Suprapubic skin (tissue), 3 donors: ENCODE data around the gene CRYBG1.

Experiments used
- POLR2AphosphoS5 ChIP-seq, 3 donors: sonication (generic); formaldehyde crosslinking; IDR thresholded peaks; one replicate each; pipeline ENCODE4 v1.6.1; 2017; ENCODE audit warnings: antibody characterized with exemption in 3 of 3
- TF ChIP-seq, protein P1 (sequence below), 2 donors: fragments of 200-600 bp in 1 of 2; fragments of 450-650 bp in 1 of 2; sonication (generic) in 1 of 2; IDR thresholded peaks; one replicate each; pipeline ENCODE4 v1.5.1; 2016 to 2019; ENCODE audit warnings: antibody characterized with exemption in 2 of 2, mild to moderate bottlenecking in 1 of 2, moderate library complexity in 1 of 2

DNA sequence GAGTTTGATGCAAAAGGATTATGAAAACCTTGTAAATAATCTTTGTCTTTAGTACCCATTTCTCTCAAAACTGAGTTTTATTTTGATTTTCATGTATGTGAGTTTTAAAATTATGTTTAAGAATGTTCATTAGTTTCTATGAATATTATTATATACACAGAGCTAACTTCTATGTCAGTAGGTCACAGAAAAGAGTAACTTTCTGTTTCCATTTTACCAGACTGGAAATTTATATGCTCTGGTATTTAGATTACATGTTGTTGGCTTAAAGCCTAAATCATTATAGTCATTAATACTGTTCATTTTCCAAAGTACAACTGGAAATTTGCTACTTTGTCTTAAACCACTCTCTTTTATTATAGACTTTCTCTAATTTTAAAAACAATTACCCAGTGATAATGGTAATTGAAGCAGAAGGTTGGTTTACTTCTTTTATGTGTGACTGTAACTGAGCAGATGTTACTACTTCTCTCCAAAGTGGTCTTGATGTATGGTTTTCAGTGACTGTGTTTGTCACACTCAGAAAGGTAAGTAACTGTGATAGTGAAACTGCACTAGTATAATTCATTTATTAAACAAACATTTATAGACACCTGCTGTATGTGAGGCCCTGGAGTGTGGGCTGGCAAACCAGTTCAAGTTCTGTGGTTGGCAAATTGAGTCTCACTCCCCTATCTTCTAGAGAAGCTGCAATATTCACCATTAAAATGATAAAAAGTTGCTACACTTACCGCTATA, 13.2 kb downstream of the CRYBG1 start:
- TF ChIP-seq, protein P1, sequence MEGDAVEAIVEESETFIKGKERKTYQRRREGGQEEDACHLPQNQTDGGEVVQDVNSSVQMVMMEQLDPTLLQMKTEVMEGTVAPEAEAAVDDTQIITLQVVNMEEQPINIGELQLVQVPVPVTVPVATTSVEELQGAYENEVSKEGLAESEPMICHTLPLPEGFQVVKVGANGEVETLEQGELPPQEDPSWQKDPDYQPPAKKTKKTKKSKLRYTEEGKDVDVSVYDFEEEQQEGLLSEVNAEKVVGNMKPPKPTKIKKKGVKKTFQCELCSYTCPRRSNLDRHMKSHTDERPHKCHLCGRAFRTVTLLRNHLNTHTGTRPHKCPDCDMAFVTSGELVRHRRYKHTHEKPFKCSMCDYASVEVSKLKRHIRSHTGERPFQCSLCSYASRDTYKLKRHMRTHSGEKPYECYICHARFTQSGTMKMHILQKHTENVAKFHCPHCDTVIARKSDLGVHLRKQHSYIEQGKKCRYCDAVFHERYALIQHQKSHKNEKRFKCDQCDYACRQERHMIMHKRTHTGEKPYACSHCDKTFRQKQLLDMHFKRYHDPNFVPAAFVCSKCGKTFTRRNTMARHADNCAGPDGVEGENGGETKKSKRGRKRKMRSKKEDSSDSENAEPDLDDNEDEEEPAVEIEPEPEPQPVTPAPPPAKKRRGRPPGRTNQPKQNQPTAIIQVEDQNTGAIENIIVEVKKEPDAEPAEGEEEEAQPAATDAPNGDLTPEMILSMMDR (IDR thresholded peaks at IDR 0.05): no peak
- no peak for TF ChIP-seq POLR2AphosphoS5 (IDR thresholded peaks at IDR 0.05)
